LNCaP clone FGC (cell line): Measurements from ENCODE around the gene BAZ1B.
"Not testable (repeated sequence)": the region's sequence is repeated elsewhere in the genome, so short reads cannot be mapped to it uniquely, and the experiment has no call there.

Experiments used
- DNase-seq: peaks from one replicate; pipeline ENCODE4 v3.0.0-alpha.2; 2011; ENCODE audit warnings: low read depth
- H3K4me3 ChIP-seq: 2 replicates; pipeline ENCODE4 v1.5.1; 2011; ENCODE audit warnings: mild to moderate bottlenecking, low read depth, low read length, control low read depth
- CTCF ChIP-seq: IDR thresholded peaks from 2 replicates; pipeline ENCODE4 v1.5.1; 2012; ENCODE audit warnings: mild to moderate bottlenecking; ENCODE audit not compliant: control insufficient read depth, insufficient read depth; ENCODE audit errors: extremely low read depth

The BAZ1B gene

GRCh38 chr7:73549176-73549575, 27.1 kb upstream of the BAZ1B start:
- H3K4me3 ChIP-seq = no peak overlapping the region
- no peak for TF ChIP-seq CTCF
- DNase-seq = no peak

GRCh38 chr7:73547841-73548240, 25.7 kb upstream of the BAZ1B start:
- no peak for DNase-seq
- H3K4me3 ChIP-seq = no peak overlapping the region
- no peak for TF ChIP-seq CTCF

GRCh38 chr7:73544678-73545077, 22.6 kb upstream of the BAZ1B start:
- H3K4me3 ChIP-seq = no peak overlapping the region

GRCh38 chr7:73541722-73542121, 19.6 kb upstream of the BAZ1B start:
- TF ChIP-seq CTCF = no peak
- H3K4me3 ChIP-seq = no peak overlapping the region
- DNase-seq = no peak

More at GRCh38 chr7:73544678-73545077, 22.6 kb upstream of the BAZ1B start:
- TF ChIP-seq CTCF = no peak
- no peak for DNase-seq

GRCh38 chr7:73539709-73540108, 17.6 kb upstream of the BAZ1B start:
- no peak for TF ChIP-seq CTCF
- no peak overlapping the region for H3K4me3 ChIP-seq
- DNase-seq = no peak

GRCh38 chr7:73538510-73538909, 16.4 kb upstream of the BAZ1B start:
- H3K4me3 ChIP-seq, DNase-seq: not testable (repeated sequence)

- H3K4me3 ChIP-seq = no peak overlapping the region
- DNase-seq = no peak
- no peak for TF ChIP-seq CTCF
These were observed 15.0 kb upstream of the BAZ1B start for GRCh38 chr7:73537051-73537450.
